Effector CD8-positive, alpha-beta T cell (primary cell): ENCODE data around the gene CLHC1.
"Not testable (repeated sequence)": the region's sequence is repeated elsewhere in the genome, so short reads cannot be mapped to it uniquely, and the experiment has no call there.

Source experiments
- DNase-seq: peaks from one replicate; lab custom pipeline; 2025; lab: John Stamatoyannopoulos, UW
- total RNA-seq, 4 experiments: gene quantifications; one replicate each; lab custom pipeline; 2026; lab: John Stamatoyannopoulos, UW

The CLHC1 gene
- 1.1 to 5.8 (median 4.6) reads per million in 4 experiments for total RNA-seq

DNA sequence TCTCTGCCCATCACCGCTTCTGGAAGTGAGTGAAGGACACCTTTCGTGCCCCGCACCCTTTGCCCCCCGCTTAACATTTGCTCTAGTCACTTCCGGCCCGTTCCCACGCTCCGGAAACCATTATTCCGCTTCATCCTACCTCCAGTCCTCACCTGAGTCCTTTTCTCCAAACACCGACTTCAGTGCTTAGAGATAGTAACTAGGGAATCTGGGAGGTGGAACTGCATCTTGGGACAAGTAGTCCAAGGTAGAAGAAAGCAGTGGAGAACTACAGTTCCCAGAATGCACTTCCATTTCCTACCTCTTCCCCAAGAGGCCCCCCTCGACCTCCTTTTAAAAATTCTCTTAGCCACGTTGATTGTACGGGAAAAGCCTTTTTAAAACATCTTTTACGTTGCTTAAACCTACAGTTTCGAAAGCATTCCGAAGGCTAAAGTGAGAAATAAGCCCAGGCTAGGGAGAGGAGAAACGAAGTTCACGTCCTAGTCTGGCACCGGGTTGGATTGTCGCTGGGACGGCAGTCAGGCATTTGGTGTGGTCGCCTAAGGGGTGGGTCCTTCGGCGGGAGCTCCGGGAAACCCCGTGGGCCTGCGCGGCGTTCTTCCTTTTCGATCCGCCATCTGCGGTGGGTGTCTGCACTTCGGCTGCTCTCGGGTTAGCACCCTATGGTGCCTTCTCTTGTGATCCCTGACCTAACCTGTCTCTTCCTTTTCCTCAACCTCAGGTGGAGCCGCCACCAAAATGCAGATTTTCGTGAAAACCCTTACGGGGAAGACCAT is at the start of gene CLHC1, which contains the start of gene RPS27A:
CLHC1 (minus strand) TSS at position 210 of the 779 bp plus-strand sequence. CDS start 9,882 bp downstream, outside the sequence.
RPS27A (plus strand) TSS at position 605 of the 779 bp plus-strand sequence; CDS start at position 742, 137 bp downstream.
- DNase-seq = peak; percentile 87

DNA sequence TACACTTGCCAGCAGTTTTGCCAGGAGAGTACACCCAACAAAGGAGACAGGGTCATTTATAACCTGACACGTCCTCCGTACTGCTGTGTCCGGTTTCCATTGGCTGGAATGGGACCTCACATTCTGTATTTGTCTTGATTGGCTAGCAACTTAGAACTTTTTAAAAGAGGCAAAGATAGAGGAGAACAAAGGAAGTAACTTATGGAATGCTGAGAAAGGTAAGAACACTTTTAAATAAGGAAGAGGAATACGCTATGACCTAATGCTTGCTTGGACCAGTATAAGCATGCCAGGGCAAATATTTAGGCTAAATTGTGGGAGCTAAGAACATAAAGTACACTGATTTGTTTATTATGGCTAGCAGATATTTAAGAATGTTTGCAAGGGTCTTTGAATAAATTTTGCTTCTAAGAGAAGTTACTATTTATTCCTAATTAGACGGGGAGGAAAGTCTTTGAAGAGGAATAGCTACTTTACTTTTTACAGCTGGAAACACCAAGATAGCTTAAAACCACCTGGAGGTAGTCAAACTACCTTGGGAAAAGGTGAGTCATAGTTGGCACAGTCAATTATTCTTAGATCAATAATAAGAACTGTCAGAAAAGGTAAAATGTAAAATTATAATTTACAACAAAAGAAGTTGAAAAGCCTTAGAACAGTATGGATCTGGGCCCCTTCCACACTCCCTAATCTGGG is 48.9 kb upstream of the CLHC1 start:
- DNase-seq = not testable (repeated sequence)

DNA sequence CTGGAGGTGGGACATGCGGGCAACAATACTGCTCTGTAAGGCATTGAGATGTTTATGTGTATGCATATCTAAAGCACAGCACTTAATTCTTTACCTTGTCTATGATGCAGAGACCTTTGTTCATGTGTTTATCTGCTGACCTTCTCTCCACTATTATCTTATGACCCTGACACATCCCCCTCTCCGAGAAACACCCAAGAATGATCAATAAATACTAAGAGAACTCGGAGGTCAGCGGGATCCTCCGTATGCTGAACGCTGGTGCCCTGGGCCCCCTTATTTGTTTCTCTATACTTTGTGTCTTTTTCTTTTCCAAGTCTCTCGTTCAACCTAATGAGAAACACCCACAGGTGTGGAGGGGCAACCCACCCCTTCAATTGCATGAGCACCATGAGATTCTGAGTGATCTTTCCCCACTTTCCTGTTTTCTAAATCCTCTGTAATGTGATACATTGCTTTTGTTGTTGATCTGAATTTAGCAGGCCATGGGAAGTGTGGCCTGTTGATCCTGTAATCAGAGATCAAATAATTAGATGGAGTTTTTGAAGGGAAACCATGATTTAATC is 47.8 kb upstream of the CLHC1 start:
- not testable (repeated sequence) for DNase-seq

DNA sequence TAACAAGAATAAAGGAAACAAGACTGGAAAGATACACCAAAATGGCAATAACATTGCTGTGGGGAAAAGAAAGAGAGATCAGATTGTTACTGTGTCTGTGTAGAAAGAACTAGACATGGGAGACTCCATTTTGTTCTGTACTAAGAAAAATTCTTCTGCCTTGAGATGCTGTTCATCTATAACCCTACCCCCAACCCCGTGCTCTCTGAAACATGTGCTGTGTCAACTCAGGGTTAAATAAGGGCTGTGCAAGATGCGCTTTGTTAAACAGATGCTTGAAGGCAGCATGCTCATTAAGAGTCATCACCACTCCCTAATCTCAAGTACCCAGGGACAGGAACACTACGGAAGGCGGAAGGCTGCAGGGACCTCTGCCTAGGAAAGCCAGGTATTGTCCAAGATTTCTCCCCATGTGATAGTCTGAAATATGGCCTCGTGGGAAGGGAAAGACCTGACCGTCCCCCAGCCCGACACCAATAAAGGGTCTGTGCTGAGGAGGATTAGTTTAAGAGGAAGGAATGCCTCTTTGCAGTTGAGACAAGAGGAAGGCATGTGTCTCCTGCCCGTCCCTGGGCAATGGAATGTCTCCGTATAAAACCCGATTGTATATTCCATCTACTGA is 47.2 kb upstream of the CLHC1 start:
- not testable (repeated sequence) for DNase-seq

DNA sequence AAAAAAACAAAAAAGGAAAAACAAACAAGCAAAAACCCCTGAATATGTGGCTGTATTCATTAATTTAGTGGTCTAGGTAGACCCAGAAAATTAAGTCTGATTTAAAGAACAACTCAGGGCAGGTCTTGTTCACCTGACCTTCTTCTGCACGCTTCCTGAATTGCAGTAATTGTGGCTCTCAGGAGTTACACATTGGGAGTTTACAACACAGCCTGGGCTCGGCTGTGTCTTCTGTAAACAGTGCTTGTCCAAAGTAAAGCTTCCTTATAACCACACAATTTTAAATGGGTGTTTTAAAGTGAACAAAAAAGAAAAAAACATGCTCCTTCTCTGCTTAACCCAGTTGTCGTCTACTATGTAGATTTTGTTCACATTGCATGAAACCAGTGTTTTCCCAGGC is 45.2 kb upstream of the CLHC1 start:
- DNase-seq = no peak

DNA sequence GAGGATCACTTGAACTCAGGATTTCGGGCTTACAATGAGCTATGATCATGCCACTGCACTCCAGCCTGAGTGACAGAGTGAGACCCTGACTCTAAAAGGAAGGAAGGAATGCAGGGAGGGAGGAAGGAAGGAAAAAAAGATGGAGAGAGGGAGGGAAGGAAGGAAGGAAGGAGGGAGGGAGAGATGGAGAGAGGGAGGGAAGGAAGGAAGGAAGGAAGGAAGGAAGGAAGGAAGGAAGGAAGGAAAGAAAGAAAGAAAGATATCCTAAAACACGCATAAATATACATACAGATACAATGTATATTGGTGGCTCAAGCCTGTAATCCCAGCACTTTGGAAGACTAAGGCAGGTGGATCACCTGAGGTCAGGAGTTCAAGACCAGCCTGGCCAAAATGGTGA is 42.3 kb upstream of the CLHC1 start:
- not testable (repeated sequence) for DNase-seq

DNA sequence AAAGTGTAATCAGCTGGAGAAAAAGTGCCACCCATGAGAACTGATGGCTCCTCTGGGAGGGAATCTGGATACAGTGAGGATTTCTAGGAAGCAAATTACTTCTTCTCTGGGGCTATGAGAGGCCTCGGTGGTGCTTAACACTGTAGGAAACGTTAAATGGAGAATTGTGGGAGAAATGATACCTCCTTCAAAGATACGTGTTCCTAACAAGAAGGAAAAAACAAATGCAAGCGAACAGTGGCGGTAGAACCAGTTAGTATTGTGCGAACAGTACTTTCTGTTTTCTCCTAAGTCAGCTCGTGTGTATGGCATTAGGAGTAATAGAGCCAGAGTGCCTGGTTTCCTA is 37.5 kb upstream of the CLHC1 start:
- DNase-seq = no peak

DNA sequence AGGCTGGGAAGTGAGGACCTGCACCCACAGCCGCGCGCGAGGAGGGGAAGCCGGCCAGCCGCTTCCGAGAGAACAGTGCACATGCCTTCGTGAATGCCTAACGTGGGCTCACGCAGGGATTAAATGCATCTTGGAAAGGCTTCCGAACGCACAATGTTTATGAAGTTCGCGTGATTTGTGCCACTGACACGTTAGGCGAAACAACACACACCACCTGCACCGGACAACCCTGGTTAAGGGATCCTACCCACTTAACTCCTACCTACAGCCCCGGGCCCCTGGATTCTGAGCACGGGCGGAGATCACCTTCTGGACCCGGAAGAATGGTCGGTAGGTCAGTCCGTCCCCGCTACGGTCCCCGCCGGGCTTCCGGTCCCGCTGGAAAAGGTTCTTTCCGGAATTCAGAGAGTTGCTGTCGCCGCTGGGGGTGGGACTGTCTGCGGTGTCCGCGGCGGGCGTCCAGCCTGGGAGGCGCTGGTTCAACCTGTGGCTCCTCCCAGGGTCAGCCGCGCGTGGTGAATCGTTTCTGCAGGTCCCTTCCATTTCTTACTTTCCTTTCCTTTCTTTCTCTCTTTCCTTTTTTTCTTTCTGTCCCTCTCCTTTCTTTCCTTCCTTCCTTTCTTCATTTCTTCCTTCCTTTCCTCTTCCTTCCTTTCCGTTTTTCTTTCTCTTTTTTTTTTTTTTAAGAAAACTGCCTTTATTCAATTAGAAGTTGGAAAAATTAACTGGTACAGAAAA is 37.0 kb upstream of the CLHC1 start, which contains the start of gene MTIF2:
MTIF2 (minus strand) TSS at position 325 of the 738 bp plus-strand sequence. CDS start 5,373 bp downstream, outside the sequence.
- DNase-seq = peak; percentile 79

DNA sequence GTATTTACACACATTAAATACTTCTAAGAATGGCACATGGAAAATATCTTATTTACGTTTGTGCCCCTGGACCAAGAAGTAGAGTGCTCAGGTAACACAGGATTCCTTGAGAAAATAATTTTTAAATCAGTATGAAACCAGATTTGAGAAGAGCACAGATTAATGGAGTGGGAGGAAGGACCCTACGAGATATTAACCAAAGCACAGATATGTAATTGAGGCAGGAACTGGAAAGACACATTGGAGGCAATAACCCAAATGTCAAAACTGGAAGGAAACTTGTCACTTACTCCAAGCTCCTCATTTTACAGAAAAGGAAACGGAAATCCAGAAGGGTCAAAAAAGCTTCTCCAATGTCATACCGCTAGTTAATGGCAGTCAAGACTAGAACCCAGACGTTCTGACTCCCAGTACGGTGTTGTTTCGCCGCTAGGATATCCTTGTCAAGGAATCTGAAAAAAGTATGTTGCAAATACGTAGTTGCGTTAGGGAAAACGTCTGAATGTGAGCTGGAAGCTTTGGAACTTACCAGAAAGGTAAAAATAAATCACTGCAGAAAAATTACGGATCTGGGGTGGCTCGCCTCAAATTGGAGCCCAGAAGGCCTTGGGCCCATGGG is 36.3 kb upstream of the CLHC1 start:
- DNase-seq = no peak

DNA sequence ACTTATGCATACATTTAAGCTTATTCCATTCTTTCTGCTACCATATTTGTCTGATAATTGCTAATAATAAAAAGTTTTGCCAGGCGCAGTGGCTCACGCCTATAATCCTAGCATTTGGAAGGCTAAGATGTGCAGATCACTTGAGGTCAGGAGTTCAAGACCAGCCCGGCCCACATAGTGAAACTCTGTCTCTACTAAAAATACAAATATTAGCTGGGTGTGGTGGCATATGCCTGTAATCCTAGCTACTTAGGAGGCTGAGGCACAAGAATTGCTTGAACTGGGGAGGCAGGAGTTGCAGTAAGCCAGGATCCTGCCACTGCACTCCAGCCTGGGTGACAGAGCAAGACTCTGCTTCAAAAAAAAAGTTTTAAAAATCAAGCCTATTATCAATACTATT is 27.5 kb upstream of the CLHC1 start:
- not testable (repeated sequence) for DNase-seq

DNA sequence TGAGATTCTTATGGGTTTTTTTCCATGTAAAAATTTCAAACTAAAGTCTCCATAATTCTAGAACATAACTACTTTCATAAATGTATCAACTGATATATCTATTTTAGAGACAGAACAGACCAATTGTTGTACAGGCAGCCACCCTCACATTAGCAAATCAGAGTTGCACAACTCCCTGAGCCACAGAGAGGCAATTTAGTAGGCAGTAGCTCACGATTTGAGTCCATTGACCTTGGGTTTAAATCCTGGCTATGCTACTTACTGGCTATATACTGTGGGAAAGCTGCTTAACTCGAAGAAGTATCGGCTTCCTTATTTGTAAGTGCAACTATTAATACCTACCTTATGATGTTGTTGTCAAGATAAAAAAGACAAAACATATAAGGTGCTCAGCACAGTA is 20.7 kb upstream of the CLHC1 start:
- no peak for DNase-seq

DNA sequence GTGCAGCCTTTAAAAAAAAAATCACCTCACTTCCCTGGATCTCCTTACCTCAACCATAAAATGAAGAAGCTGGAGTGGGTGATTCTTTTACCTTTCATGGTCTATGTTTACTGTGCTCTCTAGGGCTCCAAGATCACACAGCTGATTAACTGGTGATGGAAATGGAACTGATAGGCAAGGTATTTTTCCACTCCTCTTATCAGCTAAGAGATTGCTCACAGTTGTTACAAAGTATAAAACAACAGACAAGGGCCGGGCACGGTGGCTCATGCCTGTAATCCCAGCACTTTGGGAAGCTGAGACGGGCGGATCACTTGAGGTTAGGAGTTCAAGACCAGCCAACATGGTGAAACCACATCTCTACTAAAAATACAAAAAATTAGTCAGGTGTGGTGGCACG is 14.9 kb upstream of the CLHC1 start:
- DNase-seq = no peak

DNA sequence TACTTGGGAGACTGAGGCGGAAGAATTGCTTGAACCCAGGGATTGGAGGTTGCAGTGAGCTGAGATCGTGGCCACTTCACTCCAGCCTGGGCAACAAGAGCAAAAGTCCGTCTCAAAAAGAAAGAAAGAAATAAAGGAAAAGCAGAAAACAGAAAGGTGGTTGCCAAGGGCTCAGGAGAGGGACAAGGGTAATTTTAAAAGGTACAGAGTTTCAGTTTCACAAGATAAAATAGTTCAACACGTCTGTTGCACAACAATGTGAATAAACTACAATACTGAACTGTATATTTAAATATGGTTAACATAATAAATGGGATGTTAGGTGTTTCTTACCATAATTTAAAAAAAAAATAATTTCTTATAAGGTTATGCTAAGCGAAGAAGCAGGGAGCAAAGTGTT is 13.3 kb upstream of the CLHC1 start:
- DNase-seq = no peak

DNA sequence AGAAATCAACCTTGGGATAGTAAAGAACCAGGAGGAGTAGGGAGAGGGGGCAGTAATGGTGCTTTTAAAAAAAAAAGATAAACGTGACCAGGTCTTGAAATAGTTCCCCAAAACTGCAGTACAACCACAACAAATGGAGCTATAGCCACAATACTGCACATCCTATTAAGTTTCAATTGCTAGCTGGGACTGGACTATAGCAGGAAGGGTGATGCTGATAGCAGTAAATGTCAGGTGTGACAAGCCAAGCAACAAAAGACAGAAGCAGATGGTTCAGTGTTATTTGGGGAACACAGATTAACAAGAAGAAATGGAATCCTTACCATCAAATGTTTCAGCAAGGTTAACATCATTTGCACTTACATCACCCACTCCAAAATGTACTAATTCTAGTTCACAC is 10.5 kb upstream of the CLHC1 start:
- DNase-seq = no peak

DNA sequence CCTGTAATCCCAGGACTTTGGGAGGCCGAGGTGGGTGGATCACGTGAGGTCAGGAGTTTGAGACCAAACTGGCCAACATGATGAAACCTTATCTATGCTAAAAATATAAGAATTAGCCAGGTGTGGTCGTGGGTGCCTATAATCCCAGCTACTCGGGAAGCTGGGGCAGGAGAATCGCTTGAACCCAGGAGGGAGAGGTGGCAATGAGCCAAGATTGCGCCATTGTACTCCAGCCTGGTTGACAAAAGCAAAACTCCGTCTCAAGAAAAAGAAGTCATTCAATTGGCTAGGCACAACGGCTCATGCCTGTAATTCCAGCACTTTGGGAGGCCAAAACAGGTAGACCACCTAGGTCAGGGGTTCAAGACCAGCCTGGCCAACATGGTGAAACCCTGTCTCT is 9.5 kb upstream of the CLHC1 start:
- not testable (repeated sequence) for DNase-seq

DNA sequence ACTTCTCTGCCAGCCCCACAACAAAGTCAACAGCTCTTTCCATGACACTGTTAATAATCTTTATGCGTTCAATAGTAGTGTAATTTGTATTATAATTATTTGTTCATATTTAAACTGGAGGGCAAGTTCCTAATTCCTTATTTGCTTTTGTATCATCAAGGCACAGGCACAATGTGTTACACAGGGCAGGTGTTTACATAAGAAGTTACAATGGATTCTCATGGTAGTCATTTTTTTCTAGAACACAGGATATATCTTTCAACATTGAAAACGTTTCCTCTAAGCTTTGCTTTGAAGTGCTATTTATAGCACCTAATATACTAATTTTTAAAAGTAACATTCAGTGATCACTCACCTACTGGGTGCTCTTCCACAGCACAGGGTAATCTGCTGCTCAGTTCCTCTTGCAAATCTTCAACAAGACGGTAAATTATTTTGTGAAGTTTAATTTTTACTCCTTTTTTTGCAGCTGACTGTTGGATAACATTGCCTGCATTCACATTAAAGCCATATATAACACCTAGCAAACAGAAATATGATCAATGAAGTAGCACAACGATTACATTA is 7.6 kb upstream of the CLHC1 start:
- DNase-seq = no peak

DNA sequence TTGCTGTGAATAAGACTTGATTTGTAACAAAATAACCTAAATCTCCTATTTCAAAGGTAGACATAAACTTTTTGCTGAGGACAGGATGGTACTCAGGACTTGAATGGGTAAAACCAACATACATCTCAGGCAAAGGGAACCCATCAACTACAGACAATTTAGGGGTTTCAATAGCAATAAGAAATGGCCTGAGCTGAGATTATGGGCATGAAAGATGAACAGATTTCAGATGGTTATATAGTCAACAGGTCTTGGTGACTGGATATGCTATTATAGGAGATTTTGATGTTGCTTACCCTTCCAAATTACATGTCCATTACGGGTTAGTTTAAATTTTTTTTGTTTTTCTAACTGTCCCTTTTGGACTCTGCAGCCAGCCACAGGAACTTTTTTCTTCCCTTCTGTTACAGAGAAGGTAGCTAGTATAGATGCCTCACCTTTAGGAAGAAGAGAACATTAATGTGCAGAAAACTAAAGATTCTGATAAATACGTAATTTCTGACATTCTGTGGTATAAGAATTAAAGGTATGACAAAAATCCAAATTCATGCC is 5.0 kb upstream of the CLHC1 start:
- DNase-seq = no peak

DNA sequence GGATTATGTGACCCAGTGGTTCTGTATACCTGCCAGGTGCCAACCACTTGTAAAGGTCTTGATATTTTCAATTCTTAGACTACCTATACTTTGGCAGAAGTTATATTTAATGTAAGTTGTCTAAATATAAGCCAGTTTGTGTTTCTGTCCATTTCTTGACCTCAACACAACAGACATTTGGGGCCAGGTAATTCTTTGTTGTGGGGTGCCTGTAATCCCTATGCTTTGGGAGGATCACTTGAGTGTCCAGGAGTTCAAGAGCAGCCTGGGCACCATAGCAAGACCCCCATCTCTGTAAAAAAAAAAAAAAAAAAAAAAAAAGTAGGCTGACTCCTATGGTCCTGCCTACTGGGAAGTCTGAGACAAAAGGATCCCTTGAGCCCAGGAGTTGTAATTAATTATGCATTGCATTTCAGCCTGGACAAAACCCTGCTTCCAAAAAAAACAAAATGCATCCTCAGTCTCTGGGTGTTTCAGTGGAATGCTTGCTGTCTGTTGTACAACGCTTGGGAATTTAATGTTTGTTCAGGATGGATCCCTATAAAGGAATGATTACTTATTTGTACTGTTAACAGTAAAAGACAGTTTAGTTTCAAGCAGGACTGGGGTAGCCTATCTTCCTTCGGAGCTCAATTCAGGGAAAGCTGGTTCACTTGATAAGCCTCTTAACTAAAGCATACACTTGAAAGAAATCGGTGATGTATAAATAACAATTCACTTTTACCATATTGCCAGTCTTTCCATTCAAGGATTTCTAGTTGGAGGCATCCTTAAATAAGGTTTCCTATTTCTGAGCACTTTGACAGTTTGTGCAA is 3.8 kb upstream of the CLHC1 start:
- DNase-seq = no peak

DNA sequence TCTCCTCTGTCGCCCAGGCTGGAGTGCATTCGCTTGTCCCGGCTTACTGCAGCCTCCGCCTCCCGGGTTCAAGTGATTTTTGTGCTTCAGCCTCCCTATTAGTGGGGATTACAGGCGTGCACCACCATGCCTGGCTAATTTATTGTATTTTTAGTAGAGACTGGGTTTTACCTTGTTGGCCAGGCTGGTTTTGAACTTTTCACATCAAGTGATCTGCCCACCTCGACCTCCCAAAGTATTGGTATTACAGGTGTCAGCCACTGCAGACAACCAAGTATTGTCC is 1.5 kb upstream of the CLHC1 start:
- no peak for DNase-seq
